Endothelial cell of hepatic sinusoid (primary cell): Measurements from ENCODE around the gene SCN9A.

Experiments
- in situ Hi-C: cut with HindIII; loops from 2 replicates; pipeline ENCODE4 v1.10.0; 2017; ENCODE audit warnings: low sequenced_read_pairs

Gene SCN9A

GRCh38 chr2:166337932-166338331 lies 37.8 kb downstream of the SCN9A start:
- in situ Hi-C loops: no loop called here

GRCh38 chr2:166335284-166335683 lies 40.5 kb downstream of the SCN9A start:
- in situ Hi-C loops: no loop called here

DNA sequence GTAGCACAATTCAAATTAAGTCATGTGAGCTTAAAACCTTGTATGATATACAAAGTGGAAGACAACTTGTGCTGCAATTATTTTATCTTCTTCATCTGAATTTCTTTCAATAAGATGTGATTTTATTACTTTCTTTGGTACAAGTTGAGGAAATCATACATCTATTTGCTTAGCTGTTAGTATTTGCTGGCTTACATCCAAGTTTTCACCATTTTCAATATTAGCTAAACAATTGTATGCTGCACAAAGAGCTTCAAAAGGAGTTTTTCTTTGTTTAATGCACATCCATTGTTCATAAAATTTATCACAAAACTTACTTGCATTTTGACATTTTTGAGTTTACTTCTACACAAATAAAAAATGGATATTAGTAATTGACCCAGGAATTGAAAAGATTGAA lies 40.9 kb downstream of the SCN9A start:
- in situ Hi-C loops: no loop called here

- in situ Hi-C loops: no loop called here
Measured at GRCh38 chr2:166333801-166334200, 41.9 kb downstream of the SCN9A start.

DNA sequence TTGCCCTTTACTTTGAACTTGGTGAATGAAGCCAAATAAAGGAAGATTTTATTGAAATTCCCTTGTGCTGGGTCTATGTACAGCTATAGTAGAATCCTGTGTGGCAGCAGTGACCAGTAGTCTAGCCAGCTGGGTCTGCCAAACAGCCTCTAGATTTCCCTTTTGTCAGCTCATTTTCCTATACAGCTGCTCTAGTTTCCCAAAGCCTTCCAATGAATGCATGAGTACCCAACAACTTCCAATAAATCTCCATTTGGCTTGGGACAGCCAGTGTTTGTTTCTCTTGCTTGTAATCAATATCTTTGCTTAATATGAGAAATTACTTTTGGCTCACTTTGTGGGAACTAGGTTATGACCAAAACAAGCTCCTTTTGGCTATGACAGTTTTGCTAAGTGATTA lies 43.6 kb downstream of the SCN9A start:
- in situ Hi-C loops: no loop called here

- in situ Hi-C loops: no loop called here
Measured at GRCh38 chr2:166331468-166331867, 44.3 kb downstream of the SCN9A start.

GRCh38 chr2:166329465-166329864 lies 46.3 kb downstream of the SCN9A start:
- in situ Hi-C loops: no loop called here

GRCh38 chr2:166328147-166328546 lies 47.6 kb downstream of the SCN9A start:
- in situ Hi-C loops: no loop called here

DNA sequence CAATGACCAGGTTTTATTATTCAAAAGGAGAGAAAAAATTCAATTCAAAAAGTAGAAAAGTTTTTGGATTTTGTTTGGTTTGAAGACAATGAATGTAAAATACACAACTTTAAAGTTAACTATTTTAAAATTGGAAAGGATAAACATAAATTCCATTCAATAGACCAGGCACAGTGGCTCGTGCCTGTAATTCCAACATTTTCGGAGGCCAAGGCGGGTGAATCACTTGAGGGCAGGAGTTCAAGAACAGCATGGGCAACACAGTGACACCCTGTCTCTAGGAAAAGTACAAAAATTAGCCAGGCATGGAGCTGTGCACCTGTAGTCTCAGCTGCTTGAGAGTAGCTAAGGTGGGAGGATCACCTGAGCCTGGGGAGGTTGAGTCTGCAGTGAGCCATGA lies 54.7 kb downstream of the SCN9A start:
- in situ Hi-C loops: no loop called here

- in situ Hi-C loops: loop anchor here (5.0 kb wide), 1 partner anchor 47 kb away; no protein-coding TSS in a partner anchor
Measured at GRCh38 chr2:166314022-166314759, 61.6 kb downstream of the SCN9A start.

GRCh38 chr2:166312863-166313262 lies 62.9 kb downstream of the SCN9A start:
- in situ Hi-C loops: loop anchor here (5.0 kb wide), 1 partner anchor 46 kb away; no protein-coding TSS in a partner anchor

- in situ Hi-C loops: no loop called here
Measured at GRCh38 chr2:166307326-166307725, 68.4 kb downstream of the SCN9A start.

DNA sequence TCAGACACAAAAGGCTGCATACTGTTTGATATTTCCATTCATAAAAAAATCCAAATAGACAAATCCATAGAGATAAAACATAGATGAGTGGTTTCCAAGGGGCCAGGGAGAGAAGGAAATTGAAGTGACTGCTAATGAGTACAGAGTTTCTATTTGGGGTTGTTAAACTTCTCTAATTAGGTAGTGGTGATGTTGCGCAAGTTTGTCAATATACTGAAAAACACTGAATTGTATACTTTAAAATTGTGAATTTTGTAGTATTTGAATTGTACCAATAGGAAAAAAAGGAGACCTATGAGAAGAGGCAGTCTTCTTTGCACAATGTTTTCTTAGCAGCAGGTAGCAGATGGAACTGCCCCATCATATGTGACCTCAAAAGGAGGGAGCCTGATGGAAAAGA lies 71.1 kb downstream of the SCN9A start:
- in situ Hi-C loops: no loop called here

DNA sequence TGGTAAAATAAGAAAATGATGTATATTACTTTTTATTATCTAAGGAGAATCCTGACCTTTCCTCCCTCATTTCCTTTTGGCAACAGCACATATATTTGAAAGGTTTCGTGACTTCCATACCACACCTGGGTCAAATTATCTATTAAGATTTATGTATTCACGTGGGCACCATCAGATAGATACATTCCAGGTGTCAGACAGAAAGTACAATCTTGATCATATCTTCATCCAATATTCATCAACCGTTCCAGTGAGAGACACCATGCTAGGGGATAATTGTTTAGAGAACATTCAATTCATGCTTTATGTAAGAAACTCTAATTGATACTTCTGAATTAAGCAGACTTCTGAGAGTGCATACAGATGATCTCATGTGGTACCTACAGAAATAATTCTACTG lies 73.7 kb downstream of the SCN9A start:
- in situ Hi-C loops: no loop called here

DNA sequence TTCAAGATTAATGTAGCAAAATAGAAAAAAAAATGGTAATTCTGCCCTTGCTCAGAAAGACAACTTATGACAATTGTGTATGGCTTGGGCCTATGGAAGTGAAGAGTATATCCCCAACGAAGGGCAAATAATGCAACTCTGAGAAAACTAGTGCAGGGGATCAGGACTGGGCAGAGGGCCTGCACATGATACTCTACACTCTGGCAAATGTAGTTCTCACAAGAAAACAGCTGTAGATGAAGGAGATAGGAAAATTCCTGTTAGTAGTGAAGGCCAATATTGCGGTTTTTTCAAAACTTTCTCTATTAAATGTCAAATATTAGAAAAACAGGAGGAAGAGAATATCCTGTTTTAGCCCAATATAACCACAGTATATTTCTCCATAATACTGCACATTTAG lies 77.8 kb downstream of the SCN9A start:
- in situ Hi-C loops: no loop called here

- in situ Hi-C loops: no loop called here
Measured at GRCh38 chr2:166293984-166294383, 81.8 kb downstream of the SCN9A start.

GRCh38 chr2:166285215-166285614 lies 90.5 kb downstream of the SCN9A start:
- in situ Hi-C loops: no loop called here

- in situ Hi-C loops: no loop called here
Measured at GRCh38 chr2:166284359-166284758, 91.4 kb downstream of the SCN9A start.

GRCh38 chr2:166282154-166282553 lies 93.6 kb downstream of the SCN9A start:
- in situ Hi-C loops: no loop called here

DNA sequence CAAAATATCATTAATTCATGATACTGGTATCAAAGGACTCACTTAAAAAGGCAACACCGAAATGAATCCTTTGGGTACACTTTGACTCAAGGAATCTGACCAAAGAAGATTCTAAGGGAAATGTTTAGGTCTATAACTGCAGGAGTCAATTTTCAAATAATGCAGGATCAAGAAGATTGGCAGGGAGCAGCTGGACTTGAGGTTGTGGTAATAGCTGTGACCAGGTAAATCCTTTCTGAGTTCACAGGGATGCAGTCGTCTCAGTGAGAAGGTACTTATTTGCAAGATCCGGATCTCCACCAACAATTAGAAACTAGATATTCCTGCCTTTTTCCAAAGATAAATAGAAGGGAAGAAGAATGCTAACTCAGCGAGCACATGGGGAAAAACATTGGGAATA lies 96.9 kb downstream of the SCN9A start:
- in situ Hi-C loops: loop anchor here (5.0 kb wide), 1 partner anchor 42 kb away; no protein-coding TSS in a partner anchor

GRCh38 chr2:166270376-166270775 lies 105.4 kb downstream of the SCN9A start:
- in situ Hi-C loops: no loop called here

DNA sequence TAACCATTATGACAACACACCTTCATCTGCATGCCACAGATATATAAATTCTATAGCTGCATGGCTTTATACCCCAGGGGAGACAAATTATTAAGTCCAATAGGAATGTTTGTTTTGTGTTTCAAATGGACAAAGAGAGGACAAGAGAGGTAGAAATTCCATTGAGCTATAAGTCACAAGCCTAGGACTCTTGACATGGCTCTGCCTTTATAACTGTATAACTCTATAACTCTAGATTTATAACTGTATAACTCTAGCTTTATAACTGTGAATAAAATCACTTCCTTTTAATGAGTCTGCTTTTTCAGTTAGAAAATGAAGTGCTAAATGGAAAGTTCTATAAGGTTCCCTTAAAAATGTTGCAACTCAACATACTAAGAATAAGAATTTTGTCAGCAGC lies 106.4 kb downstream of the SCN9A start:
- in situ Hi-C loops: loop anchor here (5.0 kb wide), 1 partner anchor 43 kb away; no protein-coding TSS in a partner anchor

- in situ Hi-C loops: no loop called here
Measured at GRCh38 chr2:166257859-166258258, 117.9 kb downstream of the SCN9A start.
